ENCODE measurements around the gene MRPL36.
"Not testable (repeated sequence)": the region's sequence is repeated elsewhere in the genome, so short reads cannot be mapped to it uniquely, and the experiment has no call there.

The MRPL36 gene

GRCh38 chr5:1832511-1833250, 33.0 kb upstream of the MRPL36 start:
- DNase-seq (ENCODE audit: low read depth in 1 of 2, low spot score in 1 of 2): no peak

- DNase-seq (ENCODE audit: low read depth in 1 of 2, low spot score in 1 of 2): no peak
Measured at GRCh38 chr5:1831677-1832313, 32.2 kb upstream of the MRPL36 start.

GRCh38 chr5:1831257-1831656, 31.6 kb upstream of the MRPL36 start:
- DNase-seq (ENCODE audit: low read depth in 1 of 2, low spot score in 1 of 2): no peak

- no peak for DNase-seq (ENCODE audit: low read depth in 1 of 2, low spot score in 1 of 2)
Measured at GRCh38 chr5:1830571-1831228, 31.1 kb upstream of the MRPL36 start.

- no peak for DNase-seq (ENCODE audit: low read depth in 1 of 2, low spot score in 1 of 2)
Measured at GRCh38 chr5:1827886-1828397, 28.3 kb upstream of the MRPL36 start.

GRCh38 chr5:1827025-1827885, 27.6 kb upstream of the MRPL36 start:
- no peak for DNase-seq (ENCODE audit: low read depth in 1 of 2, low spot score in 1 of 2)

GRCh38 chr5:1826235-1826980, 26.8 kb upstream of the MRPL36 start:
- no peak for DNase-seq (ENCODE audit: low read depth in 1 of 2, low spot score in 1 of 2)

GRCh38 chr5:1824903-1825841, 25.5 kb upstream of the MRPL36 start:
- DNase-seq (ENCODE audit: low read depth in 1 of 2, low spot score in 1 of 2): no peak

- no peak for DNase-seq (ENCODE audit: low read depth in 1 of 2, low spot score in 1 of 2)
Measured at GRCh38 chr5:1824109-1824821, 24.6 kb upstream of the MRPL36 start.

GRCh38 chr5:1823381-1824034, 23.9 kb upstream of the MRPL36 start:
- DNase-seq (ENCODE audit: low read depth in 1 of 2, low spot score in 1 of 2): no peak

- no peak for DNase-seq (ENCODE audit: low read depth in 1 of 2, low spot score in 1 of 2)
Measured at GRCh38 chr5:1821862-1822261, 22.2 kb upstream of the MRPL36 start.

- DNase-seq (ENCODE audit: low read depth in 1 of 2, low spot score in 1 of 2): no peak
Measured at GRCh38 chr5:1820926-1821325, 21.3 kb upstream of the MRPL36 start.

- no peak for DNase-seq (ENCODE audit: low read depth in 1 of 2, low spot score in 1 of 2)
Measured at GRCh38 chr5:1820381-1820780, 20.7 kb upstream of the MRPL36 start.

- no peak for DNase-seq (ENCODE audit: low read depth in 1 of 2, low spot score in 1 of 2)
Measured at GRCh38 chr5:1819458-1819857, 19.8 kb upstream of the MRPL36 start.

GRCh38 chr5:1818784-1819183, 19.1 kb upstream of the MRPL36 start:
- no peak for DNase-seq (ENCODE audit: low read depth in 1 of 2, low spot score in 1 of 2)

GRCh38 chr5:1817261-1818043, 17.8 kb upstream of the MRPL36 start:
- DNase-seq (ENCODE audit: low read depth in 1 of 2, low spot score in 1 of 2): no peak

GRCh38 chr5:1816495-1817089, 17.0 kb upstream of the MRPL36 start:
- DNase-seq (ENCODE audit: low read depth in 1 of 2, low spot score in 1 of 2): not testable (repeated sequence)

Measured in stimulated activated CD4-positive, alpha-beta T cell treated with anti-CD3 and anti-CD28 coated beads, Interleukin-15, amount 100 ng/mL, for 1 hour (primary cell).